SKM-1 treated with dmso at 0.1 percent for 144 hours (cell line): ENCODE data around the gene ERF.
"Not testable (repeated sequence)": the region's sequence is repeated elsewhere in the genome, so short reads cannot be mapped to it uniquely, and the experiment has no call there.

Experiments used
- DNase-seq: peaks from one replicate; lab custom pipeline; 2025; ENCODE audit not compliant: unreplicated experiment; lab: John Stamatoyannopoulos, UW

Gene ERF

GRCh38 chr19:42275517-42275916, 20.6 kb upstream of the ERF start:
- no peak for DNase-seq

DNA sequence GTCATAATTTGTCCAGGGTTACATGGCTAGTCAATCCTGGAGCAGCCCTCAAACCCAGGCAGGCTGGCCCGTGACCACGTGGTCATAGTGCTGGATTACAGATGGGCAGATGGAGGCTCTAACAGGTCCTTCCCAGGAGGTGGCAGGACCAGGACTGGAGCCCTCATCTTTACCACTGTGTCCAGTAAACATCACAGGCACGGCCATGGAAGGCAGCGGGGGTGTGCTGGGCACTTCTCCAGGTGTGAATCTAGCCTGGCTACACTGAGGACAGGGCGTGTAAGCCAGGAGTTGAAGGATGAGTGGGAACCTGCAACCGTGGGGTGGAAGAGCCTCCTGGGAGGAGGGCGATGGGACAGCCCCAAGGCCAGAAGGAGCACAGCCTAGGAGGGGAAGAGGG, 20.2 kb upstream of the ERF start:
- no peak for DNase-seq

- DNase-seq, result no peak
Measured at GRCh38 chr19:42274065-42274682, 19.2 kb upstream of the ERF start.

- no peak for DNase-seq
Measured at GRCh38 chr19:42273407-42274064, 18.6 kb upstream of the ERF start.

GRCh38 chr19:42272989-42273406, 18.1 kb upstream of the ERF start:
- no peak for DNase-seq

GRCh38 chr19:42272535-42272897, 17.6 kb upstream of the ERF start:
- DNase-seq, result no peak

DNA sequence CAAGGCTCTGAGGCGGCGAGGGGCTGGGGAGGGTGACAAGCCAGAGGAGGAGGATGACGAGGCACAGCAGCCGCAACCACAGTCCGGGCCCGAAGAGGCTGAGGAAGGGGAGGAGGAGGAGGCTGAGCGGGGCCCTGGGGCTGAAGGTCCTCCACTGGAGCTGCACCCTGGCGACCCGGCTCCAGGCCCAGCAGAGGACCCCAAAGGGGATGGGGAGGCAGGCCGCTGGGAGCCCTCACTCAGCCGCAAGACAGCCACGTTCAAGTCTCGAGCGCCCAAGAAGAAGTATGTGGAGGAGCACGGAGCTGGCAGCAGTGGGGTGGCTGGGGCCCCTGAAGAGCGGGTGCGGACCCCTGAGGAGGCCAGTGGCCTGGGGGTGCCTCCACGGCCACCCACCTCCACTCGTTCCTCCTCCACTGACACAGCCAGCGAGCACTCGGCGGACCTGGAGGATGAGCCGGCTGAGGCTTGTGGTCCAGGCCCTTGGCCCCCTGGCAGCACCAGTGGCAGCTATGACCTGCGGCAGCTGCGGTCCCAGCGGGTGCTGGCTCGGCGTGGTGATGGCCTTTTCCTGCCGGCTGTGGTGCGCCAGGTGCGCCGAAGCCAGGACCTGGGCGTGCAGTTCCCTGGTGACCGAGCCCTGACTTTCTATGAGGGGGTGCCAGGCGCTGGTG, 17.1 kb upstream of the ERF start:
- DNase-seq, result no peak

- no peak for DNase-seq
Measured at GRCh38 chr19:42271045-42271419, 16.1 kb upstream of the ERF start.

GRCh38 chr19:42270346-42271044, 15.6 kb upstream of the ERF start:
- no peak for DNase-seq

GRCh38 chr19:42269478-42270345, 14.8 kb upstream of the ERF start:
- no peak for DNase-seq

DNA sequence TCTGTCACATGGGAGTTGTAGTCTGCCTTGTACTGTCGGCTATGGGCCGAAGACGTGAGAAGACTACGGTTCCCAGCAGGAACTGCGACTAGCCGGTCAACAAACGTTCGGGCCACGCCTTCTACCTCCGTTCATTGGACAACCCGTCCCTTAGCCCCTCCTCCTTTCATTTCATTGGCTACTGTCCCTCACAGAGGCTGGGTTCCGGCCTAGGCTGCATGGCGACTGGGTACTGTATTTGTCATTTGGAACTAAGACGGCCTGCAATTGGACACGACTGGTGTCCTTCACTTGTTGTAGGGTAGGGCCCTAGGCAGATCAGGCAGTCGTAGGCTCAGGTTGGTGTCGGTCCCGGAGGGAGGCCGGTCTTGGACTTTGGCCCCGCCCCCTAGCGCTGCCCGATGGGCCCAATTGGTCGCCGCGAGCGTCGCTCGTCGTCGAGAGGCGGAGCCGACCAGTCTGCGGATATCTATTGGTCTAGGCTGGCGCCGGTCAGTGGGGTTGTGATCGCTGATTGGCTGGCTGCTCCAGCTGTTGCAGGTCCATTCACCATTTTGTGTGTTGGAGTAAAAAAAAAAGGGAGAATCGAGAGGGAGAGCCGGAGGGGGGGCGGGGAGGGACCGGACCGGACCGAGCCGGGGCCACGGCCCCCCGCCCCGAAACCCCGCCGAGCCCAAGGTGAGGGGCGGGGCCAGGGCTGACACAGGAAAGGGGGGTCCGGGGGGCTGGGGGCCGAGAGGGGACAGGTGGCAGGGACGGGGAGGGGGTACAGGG, 14.0 kb upstream of the ERF start, which contains the start of gene CIC:
Gene CIC (plus strand): TSS at position 549 of the 774 bp plus-strand sequence. CDS start 2,532 bp downstream, outside the sequence.
- DNase-seq, result peak; percentile 96

GRCh38 chr19:42268142-42268703, 13.3 kb upstream of the ERF start:
- peak; percentile 90 for DNase-seq

- no peak for DNase-seq
Measured at GRCh38 chr19:42267644-42268141, 12.8 kb upstream of the ERF start.

DNA sequence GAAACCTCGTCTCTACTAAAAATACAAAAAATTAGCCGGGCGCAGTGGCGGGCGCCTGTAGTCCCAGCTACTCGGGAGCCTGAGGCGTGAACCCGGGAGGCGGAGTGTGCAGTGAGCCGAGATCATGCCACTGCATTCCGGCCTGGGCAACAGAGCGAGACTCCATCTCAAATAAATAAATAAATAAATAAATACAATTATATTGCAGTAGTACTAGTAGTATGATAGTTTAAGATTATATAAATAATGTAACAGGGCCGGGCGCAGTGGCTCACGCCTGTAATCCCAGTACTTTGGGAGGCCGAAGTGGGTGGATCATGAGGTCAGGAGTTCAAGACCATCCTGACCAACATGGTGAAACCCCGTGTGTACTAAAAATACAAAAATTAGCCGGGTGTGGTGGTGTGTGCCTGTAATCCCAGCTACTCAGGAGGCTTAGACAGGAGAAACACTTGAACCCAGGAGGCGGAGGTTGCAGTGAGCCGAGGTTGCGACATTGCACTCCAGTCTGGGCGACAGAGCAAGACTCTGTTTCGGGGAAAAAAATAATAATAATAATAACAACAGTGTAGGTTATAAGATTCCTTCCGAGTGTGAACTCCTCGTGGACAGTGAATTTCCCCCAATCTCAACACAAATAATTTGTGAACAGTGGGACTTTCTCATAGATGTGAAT, 12.1 kb upstream of the ERF start:
- DNase-seq, result not testable (repeated sequence)

- DNase-seq, result not testable (repeated sequence)
Measured at GRCh38 chr19:42266105-42266504, 11.2 kb upstream of the ERF start.

DNA sequence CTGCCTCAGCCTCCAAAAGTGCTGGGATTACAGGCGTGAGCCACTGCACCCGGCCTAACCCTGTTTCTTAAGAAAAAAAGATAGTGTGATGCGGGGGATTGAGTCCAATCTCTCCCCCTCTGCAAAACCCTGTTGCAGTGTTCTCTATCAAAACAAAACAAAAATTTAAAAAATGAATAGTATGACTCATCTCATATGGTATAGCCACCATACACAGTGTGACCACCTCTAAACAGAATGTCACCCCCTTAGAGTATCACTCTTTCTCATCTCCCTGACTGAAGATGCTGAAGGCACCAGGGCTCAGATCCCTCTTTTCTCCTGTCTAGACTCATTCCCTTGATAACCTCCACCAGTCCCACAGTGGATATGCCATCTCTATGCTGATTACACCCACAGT, 6.8 kb upstream of the ERF start:
- no peak for DNase-seq

DNA sequence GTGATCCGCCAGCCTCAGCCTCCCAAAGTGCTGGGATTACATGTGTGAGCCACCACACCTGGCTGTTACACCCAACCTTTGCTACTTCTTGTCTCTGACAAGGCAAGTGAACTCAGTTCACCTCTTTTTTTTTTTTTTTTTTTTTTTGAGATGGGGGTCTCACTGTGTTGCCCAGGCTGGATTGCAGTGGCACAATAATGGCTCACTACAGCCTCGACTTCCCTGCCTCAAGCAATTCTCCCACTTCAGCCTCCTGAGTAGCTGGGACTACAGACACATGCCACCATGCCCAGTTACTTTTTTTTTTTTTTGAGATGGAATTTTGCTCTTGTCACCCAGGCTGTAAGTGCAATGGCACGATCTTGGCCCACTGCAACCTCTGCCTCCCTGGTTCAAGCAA, 2.9 kb upstream of the ERF start:
- DNase-seq, result not testable (repeated sequence)

DNA sequence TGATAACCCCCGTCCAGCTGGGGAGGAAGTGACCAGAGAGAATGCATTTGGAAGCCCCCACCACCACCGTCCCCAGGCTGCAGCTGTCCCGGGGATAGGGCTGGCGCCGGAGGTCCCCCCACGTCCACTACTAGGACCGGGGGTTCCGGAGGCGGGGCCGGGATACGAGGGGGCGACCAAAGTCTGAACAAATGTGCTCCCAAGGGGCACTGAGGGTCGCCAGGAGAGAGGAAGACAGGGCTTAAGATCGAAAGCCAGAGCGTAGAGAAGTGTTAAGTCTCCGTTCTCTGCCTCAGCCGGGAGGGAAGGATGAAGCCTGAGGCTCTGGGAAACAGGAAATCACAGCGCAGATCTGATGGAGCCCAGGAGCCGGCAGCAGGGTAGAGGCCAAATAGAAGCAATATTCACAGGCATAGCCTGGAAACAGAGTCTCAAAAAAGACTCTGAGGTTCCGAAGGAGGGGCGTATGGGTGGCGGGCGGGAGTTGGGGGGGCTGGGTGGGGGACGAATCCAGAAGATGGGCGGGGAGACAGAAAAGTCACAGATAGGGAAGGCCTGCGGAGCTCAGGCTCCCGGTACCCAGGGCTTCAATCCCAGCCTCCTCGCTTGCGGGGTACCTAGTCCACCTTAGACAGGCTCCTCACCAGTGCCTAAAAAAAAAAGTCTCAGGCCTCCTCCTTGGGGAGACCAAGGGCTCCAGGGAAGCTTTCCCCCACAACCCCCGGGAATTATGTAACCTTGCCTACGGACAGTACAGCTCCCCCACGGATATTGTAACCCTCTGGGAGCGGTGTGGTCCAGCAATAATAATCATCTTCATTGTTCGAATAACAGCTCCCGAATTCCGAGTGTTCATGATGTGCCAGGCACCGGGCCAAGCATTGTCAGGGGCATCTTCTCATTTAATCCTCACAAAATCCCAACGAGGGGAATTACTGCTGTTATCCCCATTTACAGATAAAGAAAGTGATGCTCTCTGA, 1.1 kb upstream of the ERF start:
- no peak for DNase-seq
